HEK293T (cell line): Measurements from ENCODE around the gene DOLPP1.

Experiments
- CTCF ChIA-PET: fragments of 350-600 bp; formaldehyde crosslinking; extraction: SDS; loops from one replicate; lab custom pipeline; 2021; ENCODE audit warnings: antibody characterized with exemption, inconsistent platforms; lab: Yijun Ruan, JAX
- POLR2A ChIA-PET: fragments of 350-600 bp; formaldehyde crosslinking; extraction: SDS; loops from one replicate; lab custom pipeline; 2020; ENCODE audit warnings: antibody characterized with exemption, inconsistent platforms; lab: Yijun Ruan, JAX
- DNase-seq: peaks from one replicate; pipeline ENCODE4 v3.0.0; 2012; ENCODE audit warnings: mixed read lengths; ENCODE audit errors: extremely low spot score
- ARNT ChIP-seq: fragments of 450-650 bp; IDR thresholded peaks from 2 replicates; pipeline ENCODE4 v1.6.1; 2017; ENCODE audit warnings: mild to moderate bottlenecking
- BHLHE40 ChIP-seq: fragments of 450-650 bp; IDR thresholded peaks from 2 replicates; pipeline ENCODE4 v1.6.1; 2016; ENCODE audit warnings: mild to moderate bottlenecking, moderate library complexity, borderline replicate concordance
- CTBP1 ChIP-seq: fragments of 450-650 bp; IDR thresholded peaks from 2 replicates; pipeline ENCODE4 v1.6.1; 2016; ENCODE audit warnings: borderline replicate concordance
- ELF4 ChIP-seq: fragments of 450-650 bp; IDR thresholded peaks from 2 replicates; pipeline ENCODE4 v1.6.1; 2017; ENCODE audit warnings: antibody characterized with exemption
- FOXA1 ChIP-seq: fragments of 450-650 bp; IDR thresholded peaks from 2 replicates; pipeline ENCODE4 v1.6.1; 2016; ENCODE audit warnings: mild to moderate bottlenecking
- FOXK2 ChIP-seq: fragments of 450-650 bp; IDR thresholded peaks from 2 replicates; pipeline ENCODE4 v1.6.1; 2016; ENCODE audit warnings: mild to moderate bottlenecking
- FOXM1 ChIP-seq: fragments of 450-650 bp; IDR thresholded peaks from 2 replicates; pipeline ENCODE4 v1.6.1; 2017; ENCODE audit warnings: mild to moderate bottlenecking, borderline replicate concordance
- HDGF ChIP-seq: fragments of 450-650 bp; IDR thresholded peaks from 2 replicates; pipeline ENCODE4 v1.6.1; 2017; ENCODE audit warnings: antibody characterized with exemption, borderline replicate concordance
- L3MBTL2 ChIP-seq: fragments of 450-650 bp; conservative IDR thresholded peaks from 2 replicates; pipeline ENCODE4 v1.6.1; 2016; ENCODE audit warnings: mild to moderate bottlenecking
- LEF1 ChIP-seq: fragments of 450-650 bp; IDR thresholded peaks from 2 replicates; pipeline ENCODE4 v1.6.1; 2017; ENCODE audit warnings: mild to moderate bottlenecking, borderline replicate concordance
- NFRKB ChIP-seq: fragments of 450-650 bp; IDR thresholded peaks from 2 replicates; pipeline ENCODE4 v1.6.1; 2016; ENCODE audit warnings: mild to moderate bottlenecking, moderate library complexity
- SP1 ChIP-seq: fragments of 450-650 bp; IDR thresholded peaks from 2 replicates; pipeline ENCODE4 v1.6.1; 2017
- SUZ12 ChIP-seq: fragments of 450-650 bp; IDR thresholded peaks from 2 replicates; pipeline ENCODE4 v1.6.1; 2016; ENCODE audit warnings: mild to moderate bottlenecking
- TARDBP ChIP-seq: fragments of 450-650 bp; IDR thresholded peaks from 2 replicates; pipeline ENCODE4 v1.6.1; 2016
- ZNF384 ChIP-seq: fragments of 450-650 bp; IDR thresholded peaks from 2 replicates; pipeline ENCODE4 v1.6.1; 2016
- TF ChIP-seq, protein P1 (sequence below): fragments of 450-650 bp; IDR thresholded peaks from 2 replicates; pipeline ENCODE4 v1.6.1; 2016

Gene DOLPP1

DNA sequence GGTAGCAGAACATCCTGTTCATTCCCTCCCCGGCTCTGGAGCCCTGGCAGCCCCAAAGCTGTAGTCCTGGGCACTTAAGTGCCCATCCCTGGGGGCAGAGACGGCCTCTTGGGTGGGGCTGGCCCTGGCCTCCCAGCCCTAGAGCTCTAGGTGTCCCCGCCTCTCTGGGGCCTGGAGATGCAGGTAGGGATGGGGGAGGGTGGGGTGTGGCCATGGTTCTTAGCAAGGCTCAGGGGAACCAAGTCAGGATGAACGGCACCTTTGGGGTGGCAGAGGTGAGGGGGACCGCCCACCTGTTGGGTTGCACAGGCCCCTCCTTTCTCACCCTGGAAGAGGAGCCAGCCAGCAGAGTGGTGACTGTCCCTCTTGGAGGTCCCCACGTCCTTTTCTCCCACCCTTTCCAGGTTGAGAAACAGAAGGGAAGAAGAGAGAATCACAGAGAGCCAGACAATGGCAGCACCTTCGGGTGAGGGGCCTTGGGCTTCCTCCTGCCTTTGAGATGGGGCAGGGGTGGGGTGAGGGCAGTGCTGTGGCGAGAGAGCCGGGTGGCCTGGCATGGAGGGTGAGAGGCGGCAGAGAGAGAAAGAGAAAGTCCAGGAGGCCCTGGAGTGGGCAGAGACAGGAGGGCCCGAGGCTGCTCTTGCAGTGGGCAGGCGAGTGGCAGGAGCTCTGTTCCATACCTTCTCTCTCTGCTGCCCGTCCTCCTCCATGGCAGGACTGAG lies 27.3 kb downstream of the DOLPP1 start:
- no peak for DNase-seq
- ChIA-PET POLR2A (interaction anchor here (1.2 kb wide), 1 partner anchor 26 kb away, joined by 3 read pairs; no protein-coding TSS in a partner anchor), CTCF (interaction anchor here (1.5 kb wide), 1 partner anchor 23 kb away, joined by 3 read pairs; no protein-coding TSS in a partner anchor)
- no peak for TF ChIP-seq FOXM1

DNA sequence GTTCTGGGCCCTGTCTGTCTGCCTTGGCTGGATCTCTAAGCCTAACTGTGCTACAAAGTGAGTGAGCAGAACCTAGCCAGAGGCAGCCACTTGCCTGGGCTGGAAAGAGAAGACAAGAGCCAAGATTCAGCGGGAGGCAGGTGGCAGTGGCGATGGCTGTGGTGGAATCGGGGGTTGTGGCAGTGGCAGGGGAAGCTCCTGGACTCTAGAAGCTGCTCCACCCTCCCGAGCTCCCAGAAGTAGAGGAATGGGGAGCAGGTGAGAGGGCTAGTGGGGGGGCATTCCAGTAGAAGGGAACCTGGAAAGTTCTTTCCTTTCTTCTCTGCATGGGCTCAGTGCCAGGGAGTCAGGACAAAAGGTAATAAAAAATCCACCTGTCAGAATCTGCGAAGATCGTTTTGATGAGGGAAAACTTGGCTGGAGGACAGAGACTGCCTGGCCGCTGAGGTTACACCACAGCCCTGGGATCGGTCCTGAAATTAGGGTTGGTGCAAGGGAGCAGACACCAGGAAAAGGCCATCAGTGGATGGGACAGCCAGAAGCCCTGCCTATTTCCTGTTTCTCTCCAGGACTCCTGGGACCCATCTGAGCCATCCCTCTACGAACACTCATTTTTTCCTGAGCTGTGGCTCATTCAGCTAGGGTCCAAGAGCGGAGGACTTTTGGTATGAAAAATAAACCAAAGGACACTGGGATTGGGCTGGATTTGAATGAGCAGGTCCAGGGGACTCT lies 28.1 kb downstream of the DOLPP1 start:
- TF ChIP-seq ARNT (no peak), CTBP1 (no peak), LEF1 (no peak), HDGF (no peak), TARDBP (no peak), SUZ12 (no peak), L3MBTL2 (no peak), FOXA1 (no peak), NFRKB (no peak), FOXM1 (no peak), BHLHE40 (no peak)
- TF ChIP-seq, protein P1, sequence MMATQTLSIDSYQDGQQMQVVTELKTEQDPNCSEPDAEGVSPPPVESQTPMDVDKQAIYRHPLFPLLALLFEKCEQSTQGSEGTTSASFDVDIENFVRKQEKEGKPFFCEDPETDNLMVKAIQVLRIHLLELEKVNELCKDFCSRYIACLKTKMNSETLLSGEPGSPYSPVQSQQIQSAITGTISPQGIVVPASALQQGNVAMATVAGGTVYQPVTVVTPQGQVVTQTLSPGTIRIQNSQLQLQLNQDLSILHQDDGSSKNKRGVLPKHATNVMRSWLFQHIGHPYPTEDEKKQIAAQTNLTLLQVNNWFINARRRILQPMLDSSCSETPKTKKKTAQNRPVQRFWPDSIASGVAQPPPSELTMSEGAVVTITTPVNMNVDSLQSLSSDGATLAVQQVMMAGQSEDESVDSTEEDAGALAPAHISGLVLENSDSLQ = no peak
- POLR2A ChIA-PET = interaction anchor here (0.8 to 2.0 kb wide), 2 partner anchors 28 to 81 kb away, joined by 3 to 10 read pairs; partner anchors contain the start of genes DOLPP1 and SH3GLB2
- DNase-seq = no peak
- CTCF ChIA-PET = interaction anchor here (1.5 kb wide), 1 partner anchor 23 kb away, joined by 3 read pairs; no protein-coding TSS in a partner anchor

DNA sequence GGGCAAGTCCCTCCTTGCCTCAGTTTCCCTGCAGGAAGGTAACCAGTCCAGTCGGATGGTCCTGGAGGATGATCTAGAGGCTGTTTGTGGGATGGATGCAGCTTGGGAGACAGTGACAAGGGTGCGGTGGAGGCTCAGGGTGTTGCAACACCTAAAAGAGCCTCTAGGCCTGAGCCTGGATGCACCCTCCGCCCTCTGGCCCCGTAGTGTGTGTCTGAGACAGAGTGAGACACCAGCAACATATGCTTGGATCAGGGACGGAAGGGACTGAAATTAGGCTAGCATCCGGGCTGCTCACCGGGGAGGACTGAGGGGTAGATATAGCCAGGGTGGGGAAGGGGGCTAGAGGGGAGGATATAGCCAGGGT lies 28.6 kb downstream of the DOLPP1 start:
- CTCF ChIA-PET = interaction anchor here (1.5 kb wide), 1 partner anchor 22 kb away, joined by 3 read pairs; no protein-coding TSS in a partner anchor
- POLR2A ChIA-PET = interaction anchor here (0.8 to 2.0 kb wide), 3 partner anchors 29 to 81 kb away, joined by 3 to 10 read pairs (median 5); partner anchors contain the start of genes DOLPP1 and SH3GLB2
- no peak for TF ChIP-seq FOXK2
- TF ChIP-seq ZNF384 = no peak
- no peak for TF ChIP-seq NFRKB
- no peak for TF ChIP-seq L3MBTL2
- TF ChIP-seq BHLHE40 = no peak
- no peak for TF ChIP-seq ARNT
- TF ChIP-seq, protein P1 = no peak
- TF ChIP-seq SP1 = no peak
- TF ChIP-seq CTBP1 = no peak
- no peak for TF ChIP-seq LEF1
- no peak for TF ChIP-seq TARDBP
- TF ChIP-seq FOXA1 = no peak
- TF ChIP-seq SUZ12 = no peak
- no peak for TF ChIP-seq ELF4
- TF ChIP-seq FOXM1 = no peak
- no peak for TF ChIP-seq HDGF
- DNase-seq = peak; percentile 51

DNA sequence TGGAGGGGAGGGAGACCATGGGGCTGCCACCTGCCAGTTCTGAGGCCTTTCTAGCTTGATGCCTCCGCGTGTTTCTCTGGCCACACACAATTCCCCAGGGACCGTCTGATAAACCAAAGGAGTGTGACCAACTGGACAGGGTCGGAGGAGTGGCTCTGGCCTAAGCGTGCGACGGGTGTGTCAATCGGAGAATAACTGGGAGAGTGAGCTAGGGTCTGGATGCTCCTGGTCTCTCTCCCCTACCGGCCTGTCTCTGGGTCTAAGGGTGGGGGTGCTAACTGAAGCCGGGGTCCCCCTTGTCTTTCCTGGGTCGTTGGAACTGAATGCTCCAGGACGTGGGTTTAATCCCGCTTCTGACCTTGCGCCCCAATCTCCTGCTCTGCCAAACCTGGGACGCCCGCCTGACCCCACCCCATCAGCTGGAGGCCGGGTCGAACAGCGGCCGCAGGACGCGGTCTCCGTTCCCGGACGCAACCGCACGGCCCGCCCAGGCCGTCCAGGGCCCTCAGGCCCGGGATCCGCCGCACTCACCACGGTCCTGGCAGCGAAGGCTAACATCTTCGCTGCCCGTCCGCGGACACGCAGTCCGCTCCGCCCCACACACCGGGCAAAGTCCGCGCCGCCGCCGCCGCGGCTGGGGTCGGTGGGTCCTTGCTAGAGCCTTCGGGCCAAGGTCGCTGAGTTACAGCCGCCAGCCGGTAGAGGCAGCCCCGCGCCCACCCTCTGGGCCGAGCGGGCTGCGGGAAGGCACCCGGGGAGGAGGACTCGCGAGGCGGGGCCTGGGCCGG lies 29.2 kb downstream of the DOLPP1 start:
- CTCF ChIA-PET = interaction anchor here (1.5 kb wide), 1 partner anchor 22 kb away, joined by 3 read pairs; no protein-coding TSS in a partner anchor
- POLR2A ChIA-PET = interaction anchor here (1.7 to 2.0 kb wide), 2 partner anchors 29 to 62 kb away, joined by 5 to 10 read pairs; partner anchors contain the start of gene DOLPP1
- no peak for DNase-seq
- TF ChIP-seq CTBP1 = no peak
- TF ChIP-seq L3MBTL2 = no peak
- no peak for TF ChIP-seq SUZ12

DNA sequence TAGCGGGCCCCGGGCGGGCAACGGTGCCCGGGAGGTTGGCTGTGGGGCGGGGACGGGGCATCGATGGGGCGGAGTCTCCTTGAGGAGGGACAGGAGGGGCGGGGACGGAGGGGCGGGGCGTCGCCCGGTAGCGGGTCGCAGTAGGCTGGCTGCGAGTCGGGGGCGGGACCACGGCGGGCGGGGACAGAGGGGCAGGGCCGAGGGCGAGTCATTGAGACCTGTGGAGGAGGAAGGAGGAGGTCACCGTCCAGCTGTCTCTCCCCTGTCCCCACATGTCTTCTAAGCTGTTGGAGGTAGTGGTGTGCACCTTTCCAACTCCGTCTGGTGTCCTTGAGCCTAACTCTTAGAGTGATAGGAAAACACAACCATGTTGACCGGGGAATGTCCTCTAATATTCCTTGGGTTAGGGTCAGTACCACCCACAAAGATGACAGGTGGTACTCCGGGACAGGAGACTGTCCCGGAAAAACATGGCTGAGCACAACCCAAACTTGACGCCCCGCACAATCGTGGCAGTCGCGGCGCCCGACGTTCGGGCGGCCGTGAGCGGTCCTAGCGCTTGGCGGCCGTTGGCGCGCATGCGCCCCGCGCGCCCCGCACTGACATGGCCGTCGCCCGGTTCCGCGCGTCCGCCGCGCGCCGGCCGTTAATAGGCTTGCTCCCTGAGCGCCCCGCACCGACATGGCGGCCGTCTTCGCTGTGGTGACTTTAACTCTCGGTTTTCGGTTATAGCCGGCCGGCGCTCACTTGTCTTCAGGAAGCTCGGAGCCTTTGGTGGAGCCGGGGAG lies 30.0 kb downstream of the DOLPP1 start, which contains the start of the genes CRAT and PTPA:
Gene CRAT, minus strand, starts transcription at position 54 of the 788 bp plus-strand sequence. CDS start 284 bp downstream, outside the sequence.
Gene PTPA, plus strand, starts transcription at position 676 of the 788 bp plus-strand sequence. CDS start 186 bp downstream, outside the sequence.
- peak; percentile 99 for DNase-seq
- POLR2A ChIA-PET = interaction anchor here (1.5 to 2.0 kb wide), 3 partner anchors 16 to 61 kb away, joined by 4 to 10 read pairs (median 5); partner anchors contain the start of gene DOLPP1
- CTCF ChIA-PET = no interaction called here
- TF ChIP-seq ELF4 (peak; percentile 22; the same call in 1 of the 2 replicates), L3MBTL2 (peak; percentile 60; the same call in 1 of the 2 replicates), FOXM1 (0 out of 2 replicates have a peak, but pooled peaks have one; percentile 22), BHLHE40 (no peak), ZNF384 (no peak)
- TF ChIP-seq, protein P1 = peak; percentile 55; the same call in 1 of the 2 replicates
